ENCODE results near the gene INPP5A. TPM values are rescaled to one million over a fixed set of nuclear protein-coding genes. Genes with fewer than 3 reads are reported as not detected.

INPP5A gene
- total RNA-seq, 1 donor from 2014 or later = 30.6 TPM

DNA sequence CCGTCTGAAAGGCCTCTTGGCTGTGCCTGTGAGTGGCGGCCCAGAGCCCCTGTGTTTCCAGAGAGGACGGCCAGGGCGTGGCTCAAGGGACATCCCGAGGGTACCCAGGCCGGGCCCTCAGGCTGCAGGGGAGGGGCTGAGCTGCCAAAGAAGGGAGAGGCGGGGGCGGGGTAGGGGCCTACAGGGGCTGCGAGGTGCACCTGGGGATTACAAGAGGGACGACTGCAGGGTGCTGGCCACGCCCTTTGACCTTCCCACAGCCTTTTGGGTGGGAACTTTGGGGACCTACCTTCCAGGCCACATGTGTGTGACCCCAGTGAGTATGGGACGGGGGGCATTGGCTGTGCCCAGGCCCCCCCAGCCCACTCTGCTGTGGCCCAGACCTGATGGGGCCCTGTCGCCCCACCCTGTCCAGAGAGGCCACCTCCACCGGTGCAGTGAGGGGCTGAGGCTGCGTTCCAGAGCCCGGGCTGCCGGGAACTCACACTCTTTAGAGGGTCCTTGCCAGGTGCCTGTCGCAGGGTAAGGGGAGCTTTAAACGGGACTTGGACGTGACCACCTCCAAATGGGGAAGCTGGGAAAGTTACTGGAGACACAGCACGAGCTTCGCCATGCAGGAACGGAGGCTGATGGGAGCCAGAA is 267.3 kb downstream of the INPP5A start:
- Mint-ChIP-seq H3K4me3 (ENCODE audit: low read depth) (no peak overlapping the region), H3K27ac (no peak overlapping the region), H3K27me3 (peaks cover 2% of the 10 kb centered on the region), H3K36me3 (ENCODE audit: insufficient read depth) (peaks cover 3% of the 10 kb centered on the region), H3K9me3 (ENCODE audit: low read depth) (no peaks in the 10 kb centered on the region), H3K4me1 (ENCODE audit: low read depth) (peaks cover 1% of the 10 kb centered on the region)
- no peak for DNase-seq (ENCODE audit: low spot score, unreplicated experiment)
- TF ChIP-seq, protein P1, sequence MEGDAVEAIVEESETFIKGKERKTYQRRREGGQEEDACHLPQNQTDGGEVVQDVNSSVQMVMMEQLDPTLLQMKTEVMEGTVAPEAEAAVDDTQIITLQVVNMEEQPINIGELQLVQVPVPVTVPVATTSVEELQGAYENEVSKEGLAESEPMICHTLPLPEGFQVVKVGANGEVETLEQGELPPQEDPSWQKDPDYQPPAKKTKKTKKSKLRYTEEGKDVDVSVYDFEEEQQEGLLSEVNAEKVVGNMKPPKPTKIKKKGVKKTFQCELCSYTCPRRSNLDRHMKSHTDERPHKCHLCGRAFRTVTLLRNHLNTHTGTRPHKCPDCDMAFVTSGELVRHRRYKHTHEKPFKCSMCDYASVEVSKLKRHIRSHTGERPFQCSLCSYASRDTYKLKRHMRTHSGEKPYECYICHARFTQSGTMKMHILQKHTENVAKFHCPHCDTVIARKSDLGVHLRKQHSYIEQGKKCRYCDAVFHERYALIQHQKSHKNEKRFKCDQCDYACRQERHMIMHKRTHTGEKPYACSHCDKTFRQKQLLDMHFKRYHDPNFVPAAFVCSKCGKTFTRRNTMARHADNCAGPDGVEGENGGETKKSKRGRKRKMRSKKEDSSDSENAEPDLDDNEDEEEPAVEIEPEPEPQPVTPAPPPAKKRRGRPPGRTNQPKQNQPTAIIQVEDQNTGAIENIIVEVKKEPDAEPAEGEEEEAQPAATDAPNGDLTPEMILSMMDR (IDR thresholded peaks at IDR 0.05; ENCODE audit: unreplicated experiment) = no peak

DNA sequence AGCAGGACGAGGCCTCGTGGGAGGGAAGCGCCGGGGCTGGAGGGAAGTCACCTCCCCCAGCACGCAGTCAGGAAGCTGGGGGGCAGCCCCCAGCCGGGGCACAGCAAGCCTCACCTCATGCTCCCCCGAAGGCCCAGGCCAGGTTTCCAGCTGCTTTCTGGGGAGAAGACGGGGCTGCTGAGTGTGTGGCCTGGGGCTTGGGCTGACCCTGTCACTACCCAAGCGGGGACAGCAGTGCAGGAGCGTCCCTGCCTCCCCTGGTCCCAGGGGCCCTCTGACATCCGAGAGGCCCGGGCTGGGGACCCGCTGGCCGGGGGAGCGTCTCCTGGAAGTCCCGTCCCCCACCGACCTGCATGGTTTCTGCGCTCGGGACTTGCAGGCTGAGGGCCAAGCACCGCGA is 268.0 kb downstream of the INPP5A start:
- Mint-ChIP-seq H3K9me3 (ENCODE audit: low read depth) (no peaks in the 10 kb centered on the region), H3K36me3 (ENCODE audit: insufficient read depth) (no peaks in the 10 kb centered on the region), H3K4me3 (ENCODE audit: low read depth) (no peak overlapping the region), H3K27ac (no peak overlapping the region), H3K27me3 (peaks cover 6% of the 10 kb centered on the region), H3K4me1 (ENCODE audit: low read depth) (peaks cover 1% of the 10 kb centered on the region)
- no peak for DNase-seq (ENCODE audit: low spot score, unreplicated experiment)
- TF ChIP-seq, protein P1 (IDR thresholded peaks at IDR 0.05; ENCODE audit: unreplicated experiment) = no peak

DNA sequence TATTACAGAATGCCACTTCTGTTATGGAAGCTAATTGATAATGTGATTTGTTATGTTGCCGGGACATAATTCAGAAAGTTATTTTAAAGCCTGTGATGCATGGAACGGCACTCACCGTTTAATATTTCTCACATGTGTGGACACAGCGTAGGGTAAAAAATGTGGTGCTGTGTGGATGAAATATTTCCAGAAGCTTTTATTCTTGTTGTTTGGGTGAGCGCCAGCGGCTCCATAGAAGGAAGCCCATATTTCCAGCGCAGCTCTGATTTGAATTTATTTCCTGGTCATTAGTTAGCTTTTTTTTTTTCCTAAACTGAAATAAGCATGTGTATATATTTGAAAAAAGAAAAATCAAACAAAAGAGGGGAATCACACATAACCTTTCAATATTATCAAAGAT is 268.5 kb downstream of the INPP5A start:
- no peak overlapping the region for H3K4me3 Mint-ChIP-seq (ENCODE audit: low read depth)
- H3K4me1 Mint-ChIP-seq (ENCODE audit: low read depth) = peaks cover 1% of the 10 kb centered on the region
- H3K36me3 Mint-ChIP-seq (ENCODE audit: insufficient read depth) = no peaks in the 10 kb centered on the region
- H3K9me3 Mint-ChIP-seq (ENCODE audit: low read depth) = no peaks in the 10 kb centered on the region
- H3K27ac Mint-ChIP-seq = no peak overlapping the region
- TF ChIP-seq, protein P1 (IDR thresholded peaks at IDR 0.05; ENCODE audit: unreplicated experiment) = no peak
- no peak for DNase-seq (ENCODE audit: low spot score, unreplicated experiment)
- peaks cover 6% of the 10 kb centered on the region for H3K27me3 Mint-ChIP-seq

DNA sequence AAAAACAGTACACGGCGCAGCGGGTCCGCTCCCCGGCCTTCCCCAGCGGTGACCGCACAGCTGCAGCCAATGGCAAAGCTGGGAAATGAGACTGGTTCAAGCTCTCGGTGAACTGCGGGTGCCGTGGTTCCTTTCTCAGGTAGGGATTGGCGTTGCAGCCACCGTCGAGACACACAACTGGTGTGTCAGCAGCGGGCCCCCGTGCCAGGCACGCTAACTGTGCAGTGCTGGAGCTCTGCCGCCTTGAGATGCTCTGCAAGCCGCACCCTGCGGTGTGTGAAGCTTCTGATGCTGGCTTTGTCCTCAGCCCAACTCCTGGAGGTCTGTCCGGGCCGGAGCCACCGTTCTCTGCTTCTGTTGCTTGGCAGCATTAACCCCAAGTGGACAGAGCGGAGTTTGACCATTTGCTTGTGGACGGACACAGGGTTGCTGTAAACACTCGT is 269.0 kb downstream of the INPP5A start:
- H3K4me3 Mint-ChIP-seq (ENCODE audit: low read depth) = no peak overlapping the region
- H3K9me3 Mint-ChIP-seq (ENCODE audit: low read depth) = no peaks in the 10 kb centered on the region
- H3K27me3 Mint-ChIP-seq = peaks cover 6% of the 10 kb centered on the region
- peaks cover 1% of the 10 kb centered on the region for H3K4me1 Mint-ChIP-seq (ENCODE audit: low read depth)
- TF ChIP-seq, protein P1 (IDR thresholded peaks at IDR 0.05; ENCODE audit: unreplicated experiment) = no peak
- H3K36me3 Mint-ChIP-seq (ENCODE audit: insufficient read depth) = no peaks in the 10 kb centered on the region
- no peak overlapping the region for H3K27ac Mint-ChIP-seq
- DNase-seq (ENCODE audit: low spot score, unreplicated experiment) = no peak

DNA sequence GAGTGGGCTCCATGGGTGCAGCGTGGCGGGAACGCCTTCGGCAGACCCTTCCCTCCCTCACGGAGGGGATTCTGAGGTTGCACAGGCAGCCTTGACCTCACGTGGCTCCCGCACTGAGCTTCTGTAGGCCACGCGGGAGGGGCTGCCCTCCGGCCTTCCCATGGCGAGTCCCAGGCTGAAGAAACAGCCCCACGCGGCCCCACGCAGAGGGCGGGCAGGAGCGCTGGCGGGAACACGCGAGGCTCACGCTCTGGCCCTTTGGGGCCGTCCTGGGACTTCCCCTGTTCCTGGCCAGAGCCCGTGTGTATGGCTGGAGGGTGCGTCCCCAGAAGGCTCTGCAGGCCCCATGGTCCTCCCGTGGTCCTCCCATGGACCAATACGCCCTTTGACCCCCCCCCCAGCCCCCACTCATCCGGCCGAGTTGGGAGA is 270.0 kb downstream of the INPP5A start:
- Mint-ChIP-seq H3K27me3 (peaks cover 6% of the 10 kb centered on the region), H3K9me3 (ENCODE audit: low read depth) (no peaks in the 10 kb centered on the region), H3K4me1 (ENCODE audit: low read depth) (peaks cover 1% of the 10 kb centered on the region), H3K4me3 (ENCODE audit: low read depth) (no peak overlapping the region), H3K27ac (no peak overlapping the region), H3K36me3 (ENCODE audit: insufficient read depth) (no peaks in the 10 kb centered on the region)
- TF ChIP-seq, protein P1 (IDR thresholded peaks at IDR 0.05; ENCODE audit: unreplicated experiment) = no peak
- no peak for DNase-seq (ENCODE audit: low spot score, unreplicated experiment)

Measured in progenitor cell of endocrine pancreas (in vitro differentiated cells).